Endothelial cell (in vitro differentiated cells): ENCODE measurements around the gene NT5C3B. TPM values are rescaled to one million over a fixed set of nuclear protein-coding genes. Genes with fewer than 3 reads are reported as not detected.
"Not testable (repeated sequence)": the region's sequence is repeated elsewhere in the genome, so short reads cannot be mapped to it uniquely, and the experiment has no call there.

Source experiments
- DNase-seq: peaks from one replicate; pipeline ENCODE4 v3.0.0; 2021; ENCODE audit warnings: low spot score
- H3K27ac Mint-ChIP-seq: one replicate; pipeline ENCODE4 v1.8.0; 2021; ENCODE audit warnings: mixed read lengths, inconsistent platforms; ENCODE audit not compliant: unreplicated experiment
- H3K27me3 Mint-ChIP-seq: one replicate; pipeline ENCODE4 v1.8.0; 2021; ENCODE audit warnings: mild to moderate bottlenecking, moderate library complexity, mixed read lengths, inconsistent platforms; ENCODE audit not compliant: unreplicated experiment
- H3K36me3 Mint-ChIP-seq: one replicate; pipeline ENCODE4 v1.8.0; 2021; ENCODE audit warnings: mild to moderate bottlenecking, low read depth, mixed read lengths, inconsistent platforms; ENCODE audit not compliant: unreplicated experiment
- H3K4me1 Mint-ChIP-seq: one replicate; pipeline ENCODE4 v1.8.0; 2021; ENCODE audit warnings: mild to moderate bottlenecking, mixed read lengths, inconsistent platforms; ENCODE audit not compliant: unreplicated experiment
- H3K4me3 Mint-ChIP-seq: one replicate; pipeline ENCODE4 v1.8.0; 2021; ENCODE audit warnings: mild to moderate bottlenecking, mixed read lengths, inconsistent platforms; ENCODE audit not compliant: unreplicated experiment
- H3K9me3 Mint-ChIP-seq: one replicate; pipeline ENCODE4 v1.8.0; 2021; ENCODE audit warnings: mixed read lengths, inconsistent platforms; ENCODE audit not compliant: unreplicated experiment
- CTCF ChIP-seq: fragments of 200-600 bp; sonication (generic); IDR thresholded peaks from one replicate; pipeline ENCODE4 v1.5.0; 2021; ENCODE audit warnings: antibody characterized with exemption; ENCODE audit not compliant: unreplicated experiment
- total RNA-seq: library from RNA; stranded (reverse); fragmentation: NEBNext Ultra II Directional; extraction: Animal tissue kit (Norgen Biotek cat#: 25700); gene quantifications from one replicate; pipeline ENCODE4 v1.2.1, GENCODE V29; 2021; ENCODE audit not compliant: unreplicated experiment

NT5C3B gene
- total RNA-seq, 1 donor from 2014 or later = 79.9 TPM

DNA sequence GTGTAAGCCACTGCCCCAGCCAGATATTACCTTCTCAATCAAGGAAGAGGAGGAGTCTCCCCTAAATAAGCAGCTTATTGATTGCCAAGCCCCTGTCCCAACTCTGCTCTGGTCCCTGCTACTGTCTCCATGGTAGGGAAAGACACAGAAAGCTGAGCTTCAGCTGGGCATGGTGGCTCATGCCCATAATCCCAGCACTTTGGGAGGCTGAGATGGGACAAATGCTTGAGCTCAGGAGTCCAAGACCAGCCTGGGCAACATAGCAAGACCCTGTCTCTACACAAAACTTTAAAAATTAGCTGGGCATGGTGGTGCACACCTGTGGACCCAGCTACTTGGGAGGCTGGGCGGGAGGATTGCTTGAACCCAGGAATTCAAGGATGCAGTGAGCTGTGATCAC is 56.1 kb downstream of the NT5C3B start:
- Mint-ChIP-seq H3K9me3 (no peaks in the 10 kb centered on the region), H3K4me3 (no peak overlapping the region), H3K27me3 (peaks cover 13% of the 10 kb centered on the region), H3K36me3 (peaks cover 26% of the 10 kb centered on the region), H3K27ac (no peak overlapping the region), H3K4me1 (peaks cover 54% of the 10 kb centered on the region)
- no peak for DNase-seq
- no peak for TF ChIP-seq CTCF

DNA sequence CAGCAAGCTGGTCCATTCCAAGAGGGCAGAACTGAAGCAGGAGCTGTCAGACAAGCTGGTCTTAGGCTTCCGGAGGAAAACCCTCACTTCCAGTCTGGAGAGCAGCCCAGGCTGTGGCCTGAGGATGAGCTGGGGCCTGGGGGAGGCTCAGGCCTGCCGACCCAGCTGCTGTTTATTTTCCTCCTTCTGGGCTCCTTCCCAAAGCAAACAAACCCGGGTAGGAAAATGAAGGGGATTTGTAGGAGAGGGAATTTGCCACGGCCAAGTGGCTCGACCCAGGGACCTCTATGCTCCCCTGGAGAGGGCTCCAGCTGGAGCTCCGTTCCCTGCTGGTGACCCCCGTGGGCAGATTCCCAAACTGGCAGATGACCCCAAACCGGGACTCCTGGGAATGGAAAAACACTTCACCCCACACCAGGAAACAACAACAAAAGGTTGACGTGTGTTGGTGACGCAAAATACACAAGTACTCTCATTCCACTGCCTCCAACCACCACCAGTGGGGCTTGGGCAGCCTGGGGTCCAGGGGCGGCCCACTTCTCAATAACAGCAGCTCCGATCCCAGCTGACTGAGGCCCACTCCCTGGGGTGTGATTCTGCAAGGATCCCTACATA is 58.4 kb downstream of the NT5C3B start:
- no peaks in the 10 kb centered on the region for H3K9me3 Mint-ChIP-seq
- no peak for DNase-seq
- peaks cover 13% of the 10 kb centered on the region for H3K27me3 Mint-ChIP-seq
- H3K27ac Mint-ChIP-seq = peak overlapping the region; percentile 87
- peaks cover 23% of the 10 kb centered on the region for H3K36me3 Mint-ChIP-seq
- H3K4me1 Mint-ChIP-seq = peaks cover 61% of the 10 kb centered on the region
- no peak overlapping the region for H3K4me3 Mint-ChIP-seq
- no peak for TF ChIP-seq CTCF

DNA sequence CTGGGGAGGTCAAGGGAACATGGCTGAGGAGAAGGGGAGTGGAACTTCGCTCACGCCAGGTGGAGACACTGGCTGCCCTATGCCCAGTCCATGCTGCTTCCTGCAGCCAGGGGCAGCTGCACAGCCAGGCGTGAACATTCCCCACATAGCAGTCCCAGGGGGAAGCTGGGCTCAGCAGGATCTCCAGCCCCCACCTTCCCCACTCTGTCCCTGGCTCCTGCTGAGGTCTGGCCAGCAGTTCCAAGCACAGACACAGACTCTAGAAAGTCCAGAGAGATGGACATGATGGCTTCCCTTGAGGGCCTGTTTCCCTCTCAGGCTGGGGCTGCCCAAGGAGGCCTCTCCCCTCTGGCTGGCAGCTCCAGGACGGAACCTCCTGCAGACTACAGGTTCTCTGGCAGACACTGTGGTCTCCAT is 58.9 kb downstream of the NT5C3B start:
- TF ChIP-seq CTCF = no peak
- peaks cover 11% of the 10 kb centered on the region for H3K27me3 Mint-ChIP-seq
- DNase-seq = no peak
- peak overlapping the region; percentile 87 for H3K27ac Mint-ChIP-seq
- peaks cover 21% of the 10 kb centered on the region for H3K36me3 Mint-ChIP-seq
- H3K4me3 Mint-ChIP-seq = no peak overlapping the region
- H3K9me3 Mint-ChIP-seq = no peaks in the 10 kb centered on the region
- peaks cover 60% of the 10 kb centered on the region for H3K4me1 Mint-ChIP-seq

GRCh38 chr17:41776262-41776900 is 59.7 kb downstream of the NT5C3B start:
- Mint-ChIP-seq H3K4me1 (peaks cover 56% of the 10 kb centered on the region), H3K36me3 (peaks cover 17% of the 10 kb centered on the region), H3K27ac (peak overlapping the region; percentile 91), H3K4me3 (peak overlapping the region; percentile 32)
- not testable (repeated sequence) for H3K27me3 Mint-ChIP-seq, DNase-seq, H3K9me3 Mint-ChIP-seq

DNA sequence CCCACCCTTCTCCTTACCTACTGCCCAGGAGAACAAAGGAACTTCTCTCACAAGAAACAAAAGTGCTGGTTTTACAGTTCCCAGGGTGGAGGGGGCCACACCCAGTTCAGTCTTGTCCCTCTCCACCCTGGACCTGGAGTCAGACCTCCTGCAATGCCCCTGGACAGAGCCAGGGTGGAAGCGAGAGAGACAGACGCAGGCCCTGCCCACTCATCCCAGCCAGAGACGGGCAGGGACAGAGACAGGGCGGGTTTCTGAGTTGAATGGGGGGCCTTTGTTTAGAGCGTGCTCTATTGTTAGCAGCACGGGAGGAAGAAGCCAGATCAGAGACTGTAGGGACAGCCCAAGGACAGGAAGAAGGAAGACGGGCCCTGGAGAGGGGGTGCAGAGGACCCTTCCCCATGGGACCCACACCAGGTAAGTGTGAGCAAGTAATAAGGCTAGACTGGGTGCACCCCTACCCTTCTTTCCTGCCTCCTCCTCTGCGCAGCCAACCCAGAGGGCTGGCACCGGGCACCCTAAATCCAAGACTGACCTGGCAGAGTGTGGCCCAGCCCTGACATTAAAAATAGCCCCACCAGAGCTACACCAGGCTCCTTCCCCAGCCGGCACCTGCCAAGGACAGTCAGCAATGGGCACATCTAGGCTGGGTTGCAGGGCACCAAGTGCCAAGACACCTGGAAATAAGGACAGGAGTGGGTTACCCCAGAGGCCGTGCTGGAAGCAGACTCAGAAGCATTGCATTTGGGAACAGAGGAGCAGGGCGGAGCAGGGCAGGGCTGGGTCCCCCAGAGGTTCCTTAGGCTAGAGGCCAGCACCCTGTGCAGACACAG is 60.4 kb downstream of the NT5C3B start:
- Mint-ChIP-seq H3K27me3 (peaks cover 9% of the 10 kb centered on the region), H3K27ac (peak overlapping the region; percentile 91), H3K4me3 (peak overlapping the region; percentile 79), H3K36me3 (peaks cover 19% of the 10 kb centered on the region), H3K4me1 (peaks cover 54% of the 10 kb centered on the region), H3K9me3 (no peaks in the 10 kb centered on the region)
- no peak for DNase-seq
- no peak for TF ChIP-seq CTCF

Other genes starting within 250 kb of the NT5C3B start
- gene KRT14, start 249.3 kb downstream of the NT5C3B start, total RNA-seq = not detected
- not detected for gene KRT16, start 223.5 kb downstream of the NT5C3B start, total RNA-seq
- gene KRT17, start 211.7 kb downstream of the NT5C3B start, total RNA-seq = not detected
- gene EIF1, start 147.3 kb downstream of the NT5C3B start, total RNA-seq = 569 TPM
- not detected for gene GAST, start 123.9 kb downstream of the NT5C3B start, total RNA-seq
- gene HAP1, start 101.6 kb downstream of the NT5C3B start, total RNA-seq = 18.1 TPM
- 330 TPM for gene JUP, start 49.5 kb downstream of the NT5C3B start, total RNA-seq
- 22.6 TPM for gene P3H4, start 24.3 kb downstream of the NT5C3B start, total RNA-seq
- gene FKBP10, start 23.2 kb downstream of the NT5C3B start, total RNA-seq = 167 TPM
- gene KLHL10, start 1.6 kb upstream of the NT5C3B start, total RNA-seq = not detected
- 9.0 TPM for gene KLHL11, start 29.2 kb upstream of the NT5C3B start, total RNA-seq
- 376 TPM for gene ACLY, start 82.7 kb upstream of the NT5C3B start, total RNA-seq
- gene ODAD4, start 94.4 kb upstream of the NT5C3B start, total RNA-seq = 2.2 TPM
- gene CNP, start 130.6 kb upstream of the NT5C3B start, total RNA-seq = 82.1 TPM
- gene DNAJC7, start 181.2 kb upstream of the NT5C3B start, total RNA-seq = 92.8 TPM
- gene NKIRAS2, start 183.9 kb upstream of the NT5C3B start, total RNA-seq = 67.4 TPM
- gene C17orf113, start 214.4 kb upstream of the NT5C3B start, total RNA-seq = 1.6 TPM